K562 (cell line): ENCODE data around the gene KCNJ15. TPM values are rescaled to one million over a fixed set of nuclear protein-coding genes. Genes with fewer than 3 reads are reported as not detected.

Source experiments
- HDGF ChIP-seq: fragments of 450-650 bp; IDR thresholded peaks from 2 replicates; pipeline ENCODE4 v1.6.1; 2016
- HES1 ChIP-seq: fragments of 450-650 bp; IDR thresholded peaks from 2 replicates; pipeline ENCODE4 v1.6.1; 2016; ENCODE audit warnings: low read depth, mild to moderate bottlenecking, moderate library complexity
- MBD2 ChIP-seq: sonication (generic); IDR thresholded peaks from 2 replicates; pipeline ENCODE4 v1.6.1; 2016; ENCODE audit warnings: low read depth, borderline replicate concordance
- POLR3A ChIP-seq: IDR thresholded peaks from 2 replicates; pipeline ENCODE4 v1.6.1; 2011; ENCODE audit warnings: borderline replicate concordance, mild to moderate bottlenecking, moderate library complexity; ENCODE audit not compliant: insufficient read length, insufficient read depth; ENCODE audit errors: extremely low read depth
- POU5F1 ChIP-seq: fragments of 150-350 bp; IDR thresholded peaks from 2 replicates; pipeline ENCODE4 v1.6.1; 2014; ENCODE audit warnings: borderline replicate concordance, low read length, low read depth, mild to moderate bottlenecking; ENCODE audit not compliant: partially characterized antibody
- RFX7 ChIP-seq: fragments of 250-450 bp; sonication (Bioruptor Pico); IDR thresholded peaks from 2 replicates; pipeline ENCODE4 v1.5.1; 2021; ENCODE audit warnings: mild to moderate bottlenecking
- SIN3B ChIP-seq: fragments of 450-650 bp; IDR thresholded peaks from 2 replicates; pipeline ENCODE4 v1.6.1; 2017; ENCODE audit warnings: low read depth, mild to moderate bottlenecking, moderate library complexity
- TCF7L2 ChIP-seq: fragments of 150-350 bp; IDR thresholded peaks from 2 replicates; pipeline ENCODE4 v1.6.1; 2016; ENCODE audit warnings: low read depth, mild to moderate bottlenecking, low read length, moderate library complexity
- ZBTB33 ChIP-seq: sonication (generic); formaldehyde crosslinking; IDR thresholded peaks from 2 replicates; pipeline ENCODE4 v1.8.1; 2023; ENCODE audit warnings: mild to moderate bottlenecking, missing genetic modification reagents
- ZNF23 ChIP-seq: fragments of 250-450 bp; sonication (Bioruptor Pico); IDR thresholded peaks from 2 replicates; pipeline ENCODE4 v1.4.0; 2020; ENCODE audit warnings: mild to moderate bottlenecking
- ZNF57 ChIP-seq: fragments of 450-650 bp; formaldehyde crosslinking; IDR thresholded peaks from 2 replicates; pipeline ENCODE4 v1.4.0; 2020; ENCODE audit warnings: mild to moderate bottlenecking, moderate library complexity
- polyA plus RNA-seq, 8 experiments: library from polyadenylated mRNA; depleted of rRNA in 4 of 8; stranded (reverse) in 5 of 8; unstranded in 3 of 8; fragments of >200 nt; fragmentation: Nextera tagmentation in 2 of 8; fragmentation: Illumina TruSeq in 1 of 8; extraction: Ambion mirVana in 2 of 8; extraction: Trizol in 1 of 8; gene quantifications; 2 replicates each; pipeline versions ENCODE4 v1.2.1 to v1.2.3, GENCODE V29; 2011 to 2014; ENCODE audit warnings: inconsistent platforms in 1 of 8, missing spikeins in 1 of 8
- total RNA-seq, 7 experiments: library from RNA; depleted of rRNA in 6 of 7; stranded (reverse); fragments of >200 nt in 6 of 7; fragmentation: Illumina TruSeq in 2 of 7; extraction: Trizol in 2 of 7; gene quantifications; 2 replicates each; pipeline versions ENCODE4 v1.2.1 to v1.2.3, GENCODE V29; 2011 to 2021; ENCODE audit warnings: low replicate concordance in 1 of 7

Gene KCNJ15
- total and polyA plus RNA-seq, 9 of the 15 experiments (the other 6 are each of a cell fraction or from before 2014, with no cell fraction given) = 0.20 to 3.0 (median 0.72) TPM; not detected in 1

GRCh38 chr21:38266732-38267131 lies 9.9 kb downstream of the KCNJ15 start (continued):
- TF ChIP-seq ZBTB33 (no peak), HDGF (no peak), MBD2 (no peak), HES1 (no peak), SIN3B (no peak), POLR3A (no peak), RFX7 (no peak), ZNF57 (CRISPR knock-in tag) (no peak), ZNF23 (CRISPR knock-in tag) (no peak), TCF7L2 (no peak), POU5F1 (no peak)
